ENCODE measurements around the gene CFAP97D1.

Gene CFAP97D1

GRCh38 chr17:43755389-43755875 is 24.8 kb upstream of the CFAP97D1 start:
- H3K27me3 Mint-ChIP-seq (ENCODE audit: low read depth, poor library complexity): peaks cover 89% of the 10 kb centered on the region
- TF ChIP-seq CTCF (IDR thresholded peaks at IDR 0.05): no peak
- DNase-seq: peak; percentile 76
- H3K9me3 Mint-ChIP-seq: no peaks in the 10 kb centered on the region
- peaks cover 66% of the 10 kb centered on the region for H3K4me1 Mint-ChIP-seq
- peak overlapping the region; percentile 69 for H3K4me3 Mint-ChIP-seq
- H3K27ac Mint-ChIP-seq: no peak overlapping the region
- no peaks in the 10 kb centered on the region for H3K36me3 Mint-ChIP-seq (ENCODE audit: low read depth)

GRCh38 chr17:43756201-43756600 is 24.0 kb upstream of the CFAP97D1 start:
- no peaks in the 10 kb centered on the region for H3K36me3 Mint-ChIP-seq (ENCODE audit: low read depth)
- peak overlapping the region; percentile 69 for H3K4me3 Mint-ChIP-seq
- peak; percentile 26 for DNase-seq
- H3K9me3 Mint-ChIP-seq: no peaks in the 10 kb centered on the region
- no peak for TF ChIP-seq CTCF (IDR thresholded peaks at IDR 0.05)
- H3K27me3 Mint-ChIP-seq (ENCODE audit: low read depth, poor library complexity): peaks cover 83% of the 10 kb centered on the region
- no peak overlapping the region for H3K27ac Mint-ChIP-seq
- peaks cover 67% of the 10 kb centered on the region for H3K4me1 Mint-ChIP-seq

GRCh38 chr17:43757171-43757660 is 23.0 kb upstream of the CFAP97D1 start:
- Mint-ChIP-seq H3K4me1 (peaks cover 67% of the 10 kb centered on the region), H3K36me3 (ENCODE audit: low read depth) (no peaks in the 10 kb centered on the region), H3K27me3 (ENCODE audit: low read depth, poor library complexity) (peaks cover 73% of the 10 kb centered on the region), H3K4me3 (no peak overlapping the region), H3K27ac (no peak overlapping the region), H3K9me3 (no peaks in the 10 kb centered on the region)
- no peak for DNase-seq
- no peak for TF ChIP-seq CTCF (IDR thresholded peaks at IDR 0.05)

GRCh38 chr17:43758086-43758485 is 22.1 kb upstream of the CFAP97D1 start:
- Mint-ChIP-seq H3K4me1 (peaks cover 63% of the 10 kb centered on the region), H3K27ac (no peak overlapping the region), H3K4me3 (no peak overlapping the region), H3K36me3 (ENCODE audit: low read depth) (no peaks in the 10 kb centered on the region), H3K9me3 (no peaks in the 10 kb centered on the region), H3K27me3 (ENCODE audit: low read depth, poor library complexity) (peaks cover 65% of the 10 kb centered on the region)
- DNase-seq: no peak
- no peak for TF ChIP-seq CTCF (IDR thresholded peaks at IDR 0.05)

- no peaks in the 10 kb centered on the region for H3K36me3 Mint-ChIP-seq (ENCODE audit: low read depth)
- peaks cover 64% of the 10 kb centered on the region for H3K27me3 Mint-ChIP-seq (ENCODE audit: low read depth, poor library complexity)
- TF ChIP-seq CTCF (IDR thresholded peaks at IDR 0.05): no peak
- no peaks in the 10 kb centered on the region for H3K9me3 Mint-ChIP-seq
- DNase-seq: no peak
- peaks cover 59% of the 10 kb centered on the region for H3K4me1 Mint-ChIP-seq
- no peak within 1 kb of the TSS for H3K27ac Mint-ChIP-seq
- H3K4me3 Mint-ChIP-seq: peak within 1 kb of the TSS; percentile 13
Measured at GRCh38 chr17:43758497-43759174, 21.6 kb upstream of the CFAP97D1 start, which contains the start of gene SOST. Gene SOST, minus strand, starts transcription at chr17:43758791. Its CDS starts 50 bp downstream, at chr17:43758741.

- TF ChIP-seq CTCF (IDR thresholded peaks at IDR 0.05): no peak
- no peak for DNase-seq
- H3K4me1 Mint-ChIP-seq: peaks cover 48% of the 10 kb centered on the region
- H3K4me3 Mint-ChIP-seq: peak overlapping the region; percentile 22
- H3K9me3 Mint-ChIP-seq: no peaks in the 10 kb centered on the region
- H3K27me3 Mint-ChIP-seq (ENCODE audit: low read depth, poor library complexity): peaks cover 55% of the 10 kb centered on the region
- H3K27ac Mint-ChIP-seq: no peak overlapping the region
- H3K36me3 Mint-ChIP-seq (ENCODE audit: low read depth): no peaks in the 10 kb centered on the region
Measured at GRCh38 chr17:43759836-43760235, 20.4 kb upstream of the CFAP97D1 start.
